Left ventricle myocardium inferior (tissue), 1 donor: Measurements from ENCODE around the gene NDN. TPM values are rescaled to one million over a fixed set of nuclear protein-coding genes. Genes with fewer than 3 reads are reported as not detected.

Experiments
- DNase-seq: peaks from one replicate; pipeline ENCODE4 v3.0.0-alpha.2; 2020
- H3K27ac ChIP-seq: fragments of 200-600 bp; replicated peaks from 2 replicates; pipeline ENCODE4 v1.8.0; 2021
- H3K27me3 ChIP-seq: fragments of 200-600 bp; 2 replicates; pipeline ENCODE4 v1.8.0; 2021; ENCODE audit warnings: low read depth
- H3K36me3 ChIP-seq: fragments of 200-600 bp; 2 replicates; pipeline ENCODE4 v1.8.0; 2021
- H3K4me1 ChIP-seq: fragments of 200-600 bp; 2 replicates; pipeline ENCODE4 v1.8.0; 2021
- H3K4me3 ChIP-seq: fragments of 200-600 bp; 2 replicates; pipeline ENCODE4 v1.8.0; 2021; ENCODE audit warnings: mild to moderate bottlenecking, moderate library complexity
- H3K9me3 ChIP-seq: fragments of 200-600 bp; replicated peaks from 2 replicates; pipeline ENCODE4 v1.8.0; 2021
- CTCF ChIP-seq: fragments of 200-600 bp; IDR thresholded peaks from 2 replicates; pipeline ENCODE4 v1.8.0; 2021; ENCODE audit warnings: antibody characterized with exemption, mild to moderate bottlenecking, borderline replicate concordance
- intact Hi-C: fragments of 100-400 bp; cut with micrococcal nuclease; formaldehyde crosslinking; loops from one replicate; pipeline ENCODE4 v1.11.0; 2022
- total RNA-seq: library from RNA; stranded (reverse); fragmentation: NEBNext Ultra II Directional; extraction: Animal tissue kit (Norgen Biotek cat#: 25700); gene quantifications from one replicate; pipeline ENCODE4 v1.2.1, GENCODE V29; 2021
- donor health status: DM: no; HTN: yes; CAD: no; lungs with severe emphysema.

The NDN gene
- total RNA-seq, 1 donor from 2014 or later, result 35.2 TPM

- Histone ChIP-seq H3K4me3 (no peak overlapping the region), H3K27ac (no peak overlapping the region), H3K27me3 (peaks cover 93% of the 10 kb centered on the region), H3K4me1 (no peaks in the 10 kb centered on the region), H3K9me3 (no peaks in the 10 kb centered on the region), H3K36me3 (no peaks in the 10 kb centered on the region)
- intact Hi-C loops, result loop anchor here (10.0 kb wide), 1 partner anchor 228 kb away; no protein-coding TSS in a partner anchor
- DNase-seq, result no peak
- no peak for TF ChIP-seq CTCF
Measured at GRCh38 chr15:23646165-23647000, 40.7 kb downstream of the NDN start.

GRCh38 chr15:23645371-23646164, 41.5 kb downstream of the NDN start:
- Histone ChIP-seq H3K4me3 (no peak overlapping the region), H3K4me1 (no peaks in the 10 kb centered on the region), H3K27me3 (peaks cover 96% of the 10 kb centered on the region), H3K36me3 (no peaks in the 10 kb centered on the region), H3K27ac (no peak overlapping the region), H3K9me3 (no peaks in the 10 kb centered on the region)
- intact Hi-C loops, result loop anchor here (10.0 kb wide), 1 partner anchor 229 kb away; no protein-coding TSS in a partner anchor
- no peak for DNase-seq
- TF ChIP-seq CTCF, result no peak

GRCh38 chr15:23644829-23645228, 42.3 kb downstream of the NDN start:
- no peak overlapping the region for H3K4me3 ChIP-seq
- intact Hi-C loops, result loop anchor here (10.0 kb wide), 1 partner anchor 230 kb away; no protein-coding TSS in a partner anchor
- no peak overlapping the region for H3K27ac ChIP-seq
- H3K4me1 ChIP-seq, result no peaks in the 10 kb centered on the region
- TF ChIP-seq CTCF, result no peak
- H3K36me3 ChIP-seq, result no peaks in the 10 kb centered on the region
- H3K9me3 ChIP-seq, result no peaks in the 10 kb centered on the region
- no peak for DNase-seq
- H3K27me3 ChIP-seq, result peaks cover 89% of the 10 kb centered on the region

- TF ChIP-seq CTCF, result peak; percentile 87
- peaks cover 66% of the 10 kb centered on the region for H3K27me3 ChIP-seq
- no peaks in the 10 kb centered on the region for H3K4me1 ChIP-seq
- H3K27ac ChIP-seq, result no peak overlapping the region
- H3K36me3 ChIP-seq, result no peaks in the 10 kb centered on the region
- DNase-seq, result peak; percentile 38
- H3K4me3 ChIP-seq, result no peak overlapping the region
- intact Hi-C loops, result loop anchor here (10.0 kb wide), 1 partner anchor 232 kb away; no protein-coding TSS in a partner anchor
- no peaks in the 10 kb centered on the region for H3K9me3 ChIP-seq
Measured at GRCh38 chr15:23642413-23643044, 44.6 kb downstream of the NDN start.

Other genes starting within 250 kb of the NDN start
- gene GOLGA6L2, start 240.1 kb downstream of the NDN start, total RNA-seq, result not detected
- 0.63 TPM for gene MKRN3, start 121.6 kb downstream of the NDN start, total RNA-seq
- not detected for gene MAGEL2, start 39.4 kb downstream of the NDN start, total RNA-seq